OCI-LY3 (cell line): ENCODE measurements around the gene EDEM3.
A peak's percentile ranks its signal among the peaks of the same experiment; 100 is the strongest.

Source experiments
- H2AFZ ChIP-seq: fragments of 200-600, 300-600 bp; shearing (Covaris generic); 2 replicates; pipeline ENCODE4 v1.6.0; 2014; ENCODE audit warnings: antibody characterized with exemption, low read depth, low read length
- H3K27ac ChIP-seq: fragments of 200-600, 300-600 bp; sonication (generic); 2 replicates; pipeline ENCODE4 v1.5.1; 2014; ENCODE audit warnings: mild to moderate bottlenecking, low read length, moderate library complexity, mixed read lengths
- H3K27me3 ChIP-seq: fragments of 200-600, 300-600 bp; sonication (generic); 2 replicates; pipeline ENCODE4 v1.6.1; 2014; ENCODE audit warnings: low read depth, low read length, mixed read lengths
- H3K36me3 ChIP-seq: fragments of 200-600, 300-600 bp; sonication (generic); replicated peaks from 2 replicates; pipeline ENCODE3; 2014; ENCODE audit warnings: low read depth, low read length, mixed read lengths
- H3K4me1 ChIP-seq: fragments of 300-600, 200-600 bp; sonication (generic); 2 replicates; pipeline ENCODE4 v1.6.1; 2014; ENCODE audit warnings: low read length, mixed read lengths
- H3K4me2 ChIP-seq: fragments of 200-600, 300-600 bp; sonication (generic); 2 replicates; pipeline ENCODE4 v1.6.1; 2014; ENCODE audit warnings: low read length, mixed read lengths
- H3K4me3 ChIP-seq: fragments of 300-600, 200-600 bp; sonication (generic); 2 replicates; pipeline ENCODE4 v1.5.1; 2014; ENCODE audit warnings: antibody characterized with exemption, mild to moderate bottlenecking, low read length, moderate library complexity
- H3K79me2 ChIP-seq: fragments of 300-600, 200-600 bp; shearing (Covaris generic); 2 replicates; pipeline ENCODE4 v1.6.1; 2014; ENCODE audit warnings: mild to moderate bottlenecking, low read length, mixed read lengths
- H3K9ac ChIP-seq: fragments of 300-600, 200-600 bp; shearing (Covaris generic); 2 replicates; pipeline ENCODE4 v1.6.0; 2014; ENCODE audit warnings: mild to moderate bottlenecking, low read length, moderate library complexity
- H3K9me3 ChIP-seq: fragments of 200-600, 300-600 bp; shearing (Covaris generic); 2 replicates; pipeline ENCODE4 v1.6.1; 2014; ENCODE audit warnings: low read length, mixed read lengths; ENCODE audit not compliant: insufficient read depth
- H4K20me1 ChIP-seq: fragments of 200-600, 300-600 bp; sonication (generic); 2 replicates; pipeline ENCODE4 v1.6.1; 2016; ENCODE audit warnings: low read length, mixed read lengths; ENCODE audit not compliant: insufficient read depth
- EZH2phosphoT487 ChIP-seq: fragments of 200-600 bp; shearing (Covaris generic); IDR thresholded peaks from 2 replicates; pipeline ENCODE4 v1.6.1; 2018; ENCODE audit warnings: antibody characterized with exemption, mixed run types, low read depth
- TF ChIP-seq, protein P1 (sequence below): fragments of 200-600, 300-600 bp; sonication (generic); IDR thresholded peaks from 2 replicates; pipeline ENCODE4 v1.5.1; 2014; ENCODE audit warnings: antibody characterized with exemption, low read length, low read depth

Gene EDEM3, protein sequence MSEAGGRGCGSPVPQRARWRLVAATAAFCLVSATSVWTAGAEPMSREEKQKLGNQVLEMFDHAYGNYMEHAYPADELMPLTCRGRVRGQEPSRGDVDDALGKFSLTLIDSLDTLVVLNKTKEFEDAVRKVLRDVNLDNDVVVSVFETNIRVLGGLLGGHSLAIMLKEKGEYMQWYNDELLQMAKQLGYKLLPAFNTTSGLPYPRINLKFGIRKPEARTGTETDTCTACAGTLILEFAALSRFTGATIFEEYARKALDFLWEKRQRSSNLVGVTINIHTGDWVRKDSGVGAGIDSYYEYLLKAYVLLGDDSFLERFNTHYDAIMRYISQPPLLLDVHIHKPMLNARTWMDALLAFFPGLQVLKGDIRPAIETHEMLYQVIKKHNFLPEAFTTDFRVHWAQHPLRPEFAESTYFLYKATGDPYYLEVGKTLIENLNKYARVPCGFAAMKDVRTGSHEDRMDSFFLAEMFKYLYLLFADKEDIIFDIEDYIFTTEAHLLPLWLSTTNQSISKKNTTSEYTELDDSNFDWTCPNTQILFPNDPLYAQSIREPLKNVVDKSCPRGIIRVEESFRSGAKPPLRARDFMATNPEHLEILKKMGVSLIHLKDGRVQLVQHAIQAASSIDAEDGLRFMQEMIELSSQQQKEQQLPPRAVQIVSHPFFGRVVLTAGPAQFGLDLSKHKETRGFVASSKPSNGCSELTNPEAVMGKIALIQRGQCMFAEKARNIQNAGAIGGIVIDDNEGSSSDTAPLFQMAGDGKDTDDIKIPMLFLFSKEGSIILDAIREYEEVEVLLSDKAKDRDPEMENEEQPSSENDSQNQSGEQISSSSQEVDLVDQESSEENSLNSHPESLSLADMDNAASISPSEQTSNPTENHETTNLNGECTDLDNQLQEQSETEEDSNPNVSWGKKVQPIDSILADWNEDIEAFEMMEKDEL

DNA sequence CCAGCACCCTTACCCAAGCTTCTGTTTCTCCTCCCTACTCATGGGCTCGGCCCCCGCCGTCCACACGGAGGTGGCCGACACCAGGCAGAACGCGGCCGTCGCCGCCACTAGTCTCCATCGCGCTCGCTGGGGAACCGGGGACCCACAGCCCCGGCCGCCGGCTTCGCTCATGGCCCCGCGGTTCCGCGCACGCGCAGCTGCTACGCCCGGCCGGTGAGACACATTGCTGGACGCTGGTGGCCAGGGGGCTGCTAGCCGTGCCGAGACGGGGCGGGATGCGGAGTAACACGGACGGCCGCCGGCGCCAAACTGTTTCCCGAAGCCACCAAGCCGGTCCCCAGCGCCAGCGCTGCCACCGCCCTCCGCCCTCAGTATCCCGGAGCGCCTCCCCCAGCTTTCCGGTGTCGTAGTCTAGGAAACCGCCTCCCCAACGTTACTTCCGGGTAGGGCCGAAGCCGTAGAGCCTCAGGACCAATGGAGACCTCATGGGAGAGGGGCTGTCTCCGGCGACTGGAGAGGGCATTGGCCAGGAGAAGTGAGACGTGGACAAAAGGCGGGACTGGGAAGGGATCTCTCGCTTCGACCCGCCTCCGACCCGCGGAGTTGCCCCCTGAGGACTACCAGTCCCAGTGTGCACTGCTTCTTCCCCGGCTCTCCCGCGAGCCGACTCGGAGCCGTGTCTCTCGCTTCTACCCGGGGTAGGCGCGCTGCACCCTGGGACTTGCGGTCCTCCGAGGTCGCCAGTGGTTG, at the start of gene EDEM3:
EDEM3 (minus strand) TSS at position 383 of the 750 bp plus-strand sequence; CDS start at position 171, 212 bp downstream.
- Histone ChIP-seq H3K27me3 (no peaks in the 10 kb centered on the region), H3K36me3 (no peaks in the 10 kb centered on the region), H2AFZ (peak within 1 kb of the TSS; percentile 100), H4K20me1 (no peaks in the 10 kb centered on the region), H3K9me3 (no peaks in the 10 kb centered on the region), H3K79me2 (peaks cover 20% of the 10 kb centered on the region), H3K4me2 (peak within 1 kb of the TSS; percentile 94), H3K4me1 (peaks cover 21% of the 10 kb centered on the region), H3K4me3 (peak within 1 kb of the TSS; percentile 85), H3K9ac (peak within 1 kb of the TSS; percentile 82), H3K27ac (peak within 1 kb of the TSS; percentile 45)
- TF ChIP-seq, protein P1, sequence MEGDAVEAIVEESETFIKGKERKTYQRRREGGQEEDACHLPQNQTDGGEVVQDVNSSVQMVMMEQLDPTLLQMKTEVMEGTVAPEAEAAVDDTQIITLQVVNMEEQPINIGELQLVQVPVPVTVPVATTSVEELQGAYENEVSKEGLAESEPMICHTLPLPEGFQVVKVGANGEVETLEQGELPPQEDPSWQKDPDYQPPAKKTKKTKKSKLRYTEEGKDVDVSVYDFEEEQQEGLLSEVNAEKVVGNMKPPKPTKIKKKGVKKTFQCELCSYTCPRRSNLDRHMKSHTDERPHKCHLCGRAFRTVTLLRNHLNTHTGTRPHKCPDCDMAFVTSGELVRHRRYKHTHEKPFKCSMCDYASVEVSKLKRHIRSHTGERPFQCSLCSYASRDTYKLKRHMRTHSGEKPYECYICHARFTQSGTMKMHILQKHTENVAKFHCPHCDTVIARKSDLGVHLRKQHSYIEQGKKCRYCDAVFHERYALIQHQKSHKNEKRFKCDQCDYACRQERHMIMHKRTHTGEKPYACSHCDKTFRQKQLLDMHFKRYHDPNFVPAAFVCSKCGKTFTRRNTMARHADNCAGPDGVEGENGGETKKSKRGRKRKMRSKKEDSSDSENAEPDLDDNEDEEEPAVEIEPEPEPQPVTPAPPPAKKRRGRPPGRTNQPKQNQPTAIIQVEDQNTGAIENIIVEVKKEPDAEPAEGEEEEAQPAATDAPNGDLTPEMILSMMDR = no peak
- TF ChIP-seq EZH2phosphoT487 = no peak

DNA sequence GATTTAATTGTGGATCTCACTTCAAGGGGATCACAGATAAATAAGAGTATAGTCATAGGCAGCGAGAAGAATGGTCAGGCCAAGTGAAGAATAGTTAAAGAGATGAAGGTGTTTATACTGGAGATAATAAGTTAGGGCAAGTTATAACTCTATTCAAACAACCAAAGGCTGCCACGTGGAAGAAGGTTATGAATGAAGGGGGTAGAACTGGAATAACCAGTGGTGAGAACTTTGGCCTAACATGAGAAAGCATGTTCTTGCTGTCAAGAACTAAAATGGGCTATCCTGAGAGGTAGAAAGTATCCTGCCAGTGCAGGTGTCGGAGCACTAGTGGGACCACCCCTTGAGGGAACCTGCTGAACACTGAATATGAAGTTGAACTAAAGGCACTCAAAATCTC, 49.6 kb upstream of the EDEM3 start:
- H3K4me1 ChIP-seq = peaks cover 27% of the 10 kb centered on the region
- no peaks in the 10 kb centered on the region for H3K27me3 ChIP-seq
- no peak overlapping the region for H3K4me3 ChIP-seq
- H3K9ac ChIP-seq = no peak overlapping the region
- H4K20me1 ChIP-seq = no peaks in the 10 kb centered on the region
- H3K9me3 ChIP-seq = no peaks in the 10 kb centered on the region
- H3K4me2 ChIP-seq = no peak overlapping the region
- no peak overlapping the region for H3K27ac ChIP-seq
- no peaks in the 10 kb centered on the region for H3K79me2 ChIP-seq
- TF ChIP-seq, protein P1 = no peak
- no peak for TF ChIP-seq EZH2phosphoT487
- H2AFZ ChIP-seq = no peak overlapping the region
- H3K36me3 ChIP-seq = peaks cover 62% of the 10 kb centered on the region

DNA sequence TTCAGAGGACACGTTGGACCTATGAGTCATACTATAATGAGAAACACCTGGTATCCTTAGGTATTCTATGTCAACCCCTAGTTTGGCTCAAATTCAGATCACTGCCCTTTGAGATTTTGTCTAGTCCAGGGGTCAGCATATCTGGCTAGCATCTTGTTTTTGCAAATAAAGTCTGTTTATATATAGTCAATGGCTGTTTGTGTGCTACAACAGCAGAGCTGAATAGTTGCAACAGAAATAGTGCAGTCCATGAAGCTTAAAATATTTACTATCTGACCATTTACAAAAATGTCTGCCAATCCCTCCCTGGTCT, 48.5 kb upstream of the EDEM3 start:
- peaks cover 27% of the 10 kb centered on the region for H3K4me1 ChIP-seq
- H3K27ac ChIP-seq = no peak overlapping the region
- H4K20me1 ChIP-seq = no peaks in the 10 kb centered on the region
- H3K9ac ChIP-seq = no peak overlapping the region
- H3K4me3 ChIP-seq = no peak overlapping the region
- peaks cover 54% of the 10 kb centered on the region for H3K36me3 ChIP-seq
- H2AFZ ChIP-seq = no peak overlapping the region
- H3K27me3 ChIP-seq = no peaks in the 10 kb centered on the region
- H3K4me2 ChIP-seq = no peak overlapping the region
- no peaks in the 10 kb centered on the region for H3K79me2 ChIP-seq
- no peaks in the 10 kb centered on the region for H3K9me3 ChIP-seq
- TF ChIP-seq EZH2phosphoT487 = no peak
- TF ChIP-seq, protein P1 = no peak
